Skin of body (tissue), 2 donors: Measurements from ENCODE around the gene GALNT2. TPM values are rescaled to one million over a fixed set of nuclear protein-coding genes. Genes with fewer than 3 reads are reported as not detected.

Experiments used
- DNase-seq: peaks from one replicate; lab custom pipeline; 2025; lab: John Stamatoyannopoulos, UW
- total RNA-seq: library from RNA; depleted of rRNA; stranded (reverse); fragments of >200 nt; gene quantifications from one replicate; pipeline ENCODE4 v1.2.3, GENCODE V29; 2014

The GALNT2 gene
- total RNA-seq, 1 donor from 2014 or later: 32.0 TPM

- no peak for DNase-seq
These were observed 78.5 kb downstream of the GALNT2 start for GRCh38 chr1:230145505-230145899.

- no peak for DNase-seq
These were observed 79.0 kb downstream of the GALNT2 start for GRCh38 chr1:230145953-230146476.

- no peak for DNase-seq
These were observed 79.7 kb downstream of the GALNT2 start for GRCh38 chr1:230146709-230147108.

GRCh38 chr1:230147253-230148125 lies 80.5 kb downstream of the GALNT2 start:
- DNase-seq: no peak

- DNase-seq: no peak
These were observed 81.2 kb downstream of the GALNT2 start for GRCh38 chr1:230148126-230148652.

- DNase-seq: no peak
These were observed 81.9 kb downstream of the GALNT2 start for GRCh38 chr1:230148768-230149469.

GRCh38 chr1:230149751-230150584 lies 82.9 kb downstream of the GALNT2 start:
- DNase-seq: no peak

- no peak for DNase-seq
These were observed 83.6 kb downstream of the GALNT2 start for GRCh38 chr1:230150615-230151014.

DNA sequence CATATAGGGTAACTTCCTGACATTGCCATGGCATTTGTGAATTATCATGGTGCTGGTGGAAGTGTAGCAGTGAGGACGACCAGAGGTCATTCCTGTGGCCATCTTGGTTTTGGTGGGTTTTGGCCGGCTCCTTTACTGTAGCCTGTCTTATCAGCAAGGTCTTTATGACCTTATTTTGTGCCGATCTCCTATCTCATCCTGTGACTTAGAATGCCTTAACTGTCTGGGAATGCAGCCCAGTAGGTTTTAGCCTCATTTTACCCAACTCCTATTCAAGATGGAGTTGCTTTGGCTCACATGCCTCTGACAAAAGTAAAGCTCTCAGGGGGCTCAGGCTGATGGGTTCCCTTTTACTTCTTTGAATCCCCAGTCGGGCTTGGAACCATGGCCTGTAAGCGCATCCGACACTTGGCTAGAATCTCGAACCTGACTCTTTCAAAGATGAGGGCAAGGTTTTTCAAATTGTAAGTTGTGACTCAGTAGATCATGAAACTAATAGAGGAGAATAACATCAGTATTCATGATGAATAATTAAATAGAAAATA lies 85.0 kb downstream of the GALNT2 start:
- no peak for DNase-seq

GRCh38 chr1:230152999-230153398 lies 86.0 kb downstream of the GALNT2 start:
- no peak for DNase-seq

DNA sequence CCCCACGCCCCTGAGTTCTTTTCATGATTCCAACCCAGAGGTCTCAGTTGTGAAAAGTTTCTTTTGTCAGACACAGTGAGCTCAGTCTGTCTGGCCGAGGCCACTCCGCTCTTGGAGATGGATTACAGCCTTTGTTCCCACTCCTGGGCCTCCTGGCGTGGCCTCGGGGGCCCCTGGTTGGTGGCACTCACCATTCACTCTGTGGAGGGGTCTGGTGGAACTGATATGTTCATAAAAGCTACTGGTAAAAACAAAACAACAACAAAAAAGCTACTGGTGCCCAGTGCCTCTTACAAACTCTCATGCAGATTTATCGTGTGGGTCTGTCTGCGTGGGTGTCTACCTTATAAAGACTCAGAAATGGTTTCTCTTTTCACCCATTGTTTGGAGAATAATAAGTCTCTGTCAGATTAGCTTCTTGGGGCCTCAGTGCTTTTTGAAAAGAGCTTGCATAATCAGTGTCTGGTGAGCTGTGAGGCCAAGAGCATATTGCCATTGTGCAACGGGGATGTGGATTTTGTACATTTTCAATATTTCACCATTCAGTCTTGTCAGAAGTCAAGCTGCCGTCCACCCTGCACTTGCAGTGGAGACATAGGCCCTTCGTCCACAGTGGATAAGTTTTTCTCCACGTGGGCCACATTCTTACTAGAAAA lies 86.7 kb downstream of the GALNT2 start:
- peak; percentile 26 for DNase-seq

DNA sequence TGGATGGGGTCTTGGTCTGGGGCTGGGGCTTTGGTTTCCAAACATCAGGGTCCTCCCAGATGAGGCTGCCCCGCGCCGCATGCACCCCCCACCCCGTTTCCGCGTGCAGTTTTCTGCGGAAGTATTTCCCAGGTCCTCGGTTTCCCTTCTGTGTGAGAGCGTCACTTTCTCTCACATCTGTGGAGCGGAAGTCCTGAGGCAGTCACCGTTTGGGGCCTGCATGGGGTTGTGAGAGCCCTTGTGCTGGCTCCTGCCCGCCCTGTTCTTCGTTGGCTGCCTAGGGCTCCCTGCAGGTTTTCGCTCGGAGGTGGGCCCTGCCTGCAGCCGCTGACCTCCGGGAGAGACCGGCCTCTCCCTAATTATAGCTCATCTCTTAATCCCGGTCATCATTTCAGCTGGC lies 88.0 kb downstream of the GALNT2 start:
- DNase-seq: no peak

GRCh38 chr1:230156068-230156467 lies 89.0 kb downstream of the GALNT2 start:
- no peak for DNase-seq

- DNase-seq: no peak
These were observed 89.5 kb downstream of the GALNT2 start for GRCh38 chr1:230156536-230156935.

DNA sequence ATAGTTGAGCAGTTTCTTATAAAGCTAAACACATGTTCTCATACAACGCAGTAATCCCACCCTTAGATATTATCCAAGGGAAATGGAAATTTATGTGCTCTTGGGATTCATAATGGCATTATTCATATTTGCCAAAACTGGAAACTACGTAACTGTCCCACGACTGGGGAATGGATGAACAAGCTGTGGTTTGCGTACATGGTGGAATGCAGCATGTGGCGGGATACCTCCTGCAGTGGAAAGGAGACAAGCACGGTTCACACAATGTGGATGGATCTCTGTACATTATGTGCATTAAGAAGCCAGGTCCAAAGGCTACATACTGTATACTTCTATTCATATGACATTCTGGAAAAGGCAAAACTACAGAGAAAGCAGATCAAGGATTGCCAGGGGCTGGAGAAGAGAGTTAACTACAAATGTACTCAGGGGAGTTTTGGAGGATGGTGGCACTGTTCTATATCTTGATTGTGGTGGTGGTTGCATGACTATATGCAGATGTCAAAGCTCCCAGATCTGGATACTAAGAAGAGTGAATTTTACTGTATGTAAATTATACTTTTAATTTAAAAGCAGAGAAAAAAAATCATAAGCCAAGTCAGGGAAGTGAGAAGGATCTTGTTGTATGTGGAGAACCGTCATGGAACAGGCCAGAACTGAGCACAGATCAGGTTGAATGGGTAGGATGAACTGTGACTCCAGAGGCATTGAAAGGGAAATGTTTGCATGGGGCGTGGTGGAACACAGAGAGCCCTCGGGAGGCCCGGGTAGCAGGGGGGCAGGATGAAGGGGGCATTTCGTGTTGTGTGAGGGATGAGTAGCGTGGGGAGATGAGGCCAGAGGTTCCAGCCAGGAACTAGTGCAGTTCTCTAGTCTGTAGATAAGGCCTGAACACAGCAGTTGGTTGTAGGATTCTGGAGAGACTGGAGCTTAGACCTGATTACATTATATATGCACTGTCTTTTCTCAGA lies 90.7 kb downstream of the GALNT2 start:
- no peak for DNase-seq

DNA sequence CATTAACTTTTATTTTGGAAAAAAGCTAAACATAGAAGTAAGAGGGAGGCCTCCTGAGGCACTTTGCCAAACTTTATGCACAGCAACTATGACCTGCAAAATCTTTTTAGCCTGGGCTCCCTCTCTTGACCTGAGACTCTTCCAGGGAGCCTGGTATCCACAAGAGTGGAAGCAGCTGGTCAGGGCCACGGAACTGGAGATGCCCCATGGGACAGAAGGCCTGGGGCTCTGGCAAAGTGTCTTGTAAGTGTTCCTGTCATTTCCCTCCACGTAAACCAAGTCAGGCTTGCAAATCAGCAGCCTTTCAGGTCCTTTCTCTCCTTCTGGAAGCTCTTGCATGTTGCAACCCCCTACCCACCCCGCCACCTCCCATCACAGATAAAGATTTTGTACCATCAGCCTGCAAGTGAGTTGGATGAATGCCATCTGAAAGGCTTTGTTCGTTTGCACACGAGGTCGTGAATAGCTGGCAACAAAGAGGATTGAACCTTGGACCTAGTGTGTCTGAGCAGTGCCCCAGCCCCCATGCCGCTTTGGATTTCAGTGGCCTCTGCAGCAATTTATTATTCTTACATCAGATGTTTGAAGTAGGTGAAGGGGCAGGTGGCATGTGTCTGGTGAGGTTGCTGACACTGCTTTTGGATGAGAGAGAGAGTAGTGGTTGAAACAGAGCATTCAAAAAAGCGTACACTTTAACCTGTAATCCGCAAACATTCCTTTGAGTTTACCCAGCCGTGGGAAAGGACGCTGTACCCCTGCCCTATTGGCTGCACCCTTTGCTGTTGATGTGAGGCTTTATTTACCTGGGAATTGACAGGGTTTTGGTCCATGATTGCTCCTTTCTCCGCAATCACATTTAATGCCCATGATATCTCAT lies 91.6 kb downstream of the GALNT2 start:
- DNase-seq: no peak

- DNase-seq: no peak
These were observed 92.5 kb downstream of the GALNT2 start for GRCh38 chr1:230159580-230159979.
